ENCODE data around the gene MCM8. TPM values are rescaled to one million over a fixed set of nuclear protein-coding genes. Genes with fewer than 3 reads are reported as not detected.

MCM8 gene
- total and polyA plus RNA-seq, 5 experiments from 2014 or later: 0.55 to 7.4 (median 2.5) TPM

DNA sequence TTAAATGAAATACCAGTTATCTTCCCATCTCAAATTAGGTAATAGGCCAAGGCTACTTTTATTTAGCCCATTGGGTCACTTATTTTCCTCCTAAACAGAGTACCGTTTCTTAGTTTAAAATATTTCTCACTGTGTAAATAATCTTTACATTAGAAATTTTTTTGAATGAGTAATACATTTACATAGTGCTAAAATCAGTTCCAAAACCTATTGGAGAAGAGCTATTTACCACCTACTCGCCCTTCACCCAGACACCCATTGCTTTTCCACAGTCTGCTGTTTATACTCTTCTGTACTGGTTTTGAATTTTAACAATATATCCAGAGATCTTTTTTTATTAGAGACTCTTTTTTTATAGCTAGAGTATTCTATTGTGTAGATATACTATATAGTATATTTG is 36.9 kb downstream of the MCM8 start:
- ATAC-seq (no peak), DNase-seq (no peak)
- H3K36me3 Mint-ChIP-seq: peaks cover 0 to 56% (median 19%) of the 10 kb centered on the region in 3 donors
- no peak overlapping the region for H3K27ac Mint-ChIP-seq
- H3K9me3 Mint-ChIP-seq: no peaks in the 10 kb centered on the region
- POLR2A ChIA-PET: no interaction called here
- H3K27me3 Mint-ChIP-seq: no peaks in the 10 kb centered on the region
- peaks cover 0 to 3% (median under 1%) of the 10 kb centered on the region in 4 donors for H3K4me1 Mint-ChIP-seq
- H3K4me3 Mint-ChIP-seq: no peak overlapping the region

DNA sequence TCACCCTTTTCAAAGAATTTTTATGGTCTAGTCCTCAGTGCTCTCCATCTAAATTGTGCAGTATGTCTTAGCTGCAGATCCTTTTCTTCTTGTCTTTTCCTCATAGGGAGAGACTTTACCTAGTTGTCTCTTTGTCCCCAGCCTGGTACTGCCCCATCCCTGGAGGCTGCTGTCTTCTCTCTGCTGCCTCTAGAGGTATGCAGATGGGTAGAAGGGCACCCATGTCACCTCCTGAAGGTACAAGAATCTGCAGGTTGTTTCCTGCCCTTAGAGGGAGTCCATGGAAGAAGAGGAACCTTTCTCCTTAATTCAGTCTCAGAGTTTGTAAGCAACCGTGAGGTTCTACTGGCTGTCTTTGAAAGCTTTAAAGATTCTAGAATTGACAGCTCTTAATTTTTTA is 39.1 kb downstream of the MCM8 start:
- POLR2A ChIA-PET: no interaction called here
- Mint-ChIP-seq H3K36me3 (peaks cover 0 to 41% (median 16%) of the 10 kb centered on the region in 3 donors), H3K4me3 (no peak overlapping the region), H3K27ac (no peak overlapping the region), H3K9me3 (no peaks in the 10 kb centered on the region), H3K27me3 (no peaks in the 10 kb centered on the region), H3K4me1 (peaks cover 0 to 3% (median under 1%) of the 10 kb centered on the region in 4 donors)
- DNase-seq (no peak), ATAC-seq (no peak)

DNA sequence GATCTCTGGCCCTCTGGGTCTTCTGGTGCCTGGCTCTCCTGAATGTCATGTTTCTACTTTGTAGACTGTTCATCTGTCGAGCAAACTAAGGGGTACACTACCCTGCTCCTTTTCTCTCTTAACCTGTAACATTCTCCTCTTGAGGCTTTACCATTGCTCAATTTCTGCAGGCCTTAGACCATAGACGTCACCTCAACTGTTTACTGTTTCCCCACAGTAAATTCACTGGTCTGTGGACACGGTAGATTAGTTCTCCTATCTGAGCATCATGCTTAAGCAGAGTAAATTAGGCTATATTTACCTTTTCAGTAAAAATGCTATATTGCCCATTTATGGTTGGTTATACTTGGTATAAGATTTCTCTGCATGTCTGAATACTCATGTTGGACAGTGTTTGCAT is 40.5 kb downstream of the MCM8 start:
- no peak overlapping the region for H3K4me3 Mint-ChIP-seq
- POLR2A ChIA-PET: no interaction called here
- no peaks in the 10 kb centered on the region for H3K27me3 Mint-ChIP-seq
- H3K4me1 Mint-ChIP-seq: peaks cover 3 to 7% (median 5%) of the 10 kb centered on the region in 4 donors
- peak overlapping the region in 4 of 10 donors; percentile 3 to 27 (median 14) for H3K27ac Mint-ChIP-seq
- no peak for DNase-seq
- H3K9me3 Mint-ChIP-seq: no peaks in the 10 kb centered on the region
- no peak for ATAC-seq
- H3K36me3 Mint-ChIP-seq: peaks cover 0 to 40% (median 16%) of the 10 kb centered on the region in 3 donors

DNA sequence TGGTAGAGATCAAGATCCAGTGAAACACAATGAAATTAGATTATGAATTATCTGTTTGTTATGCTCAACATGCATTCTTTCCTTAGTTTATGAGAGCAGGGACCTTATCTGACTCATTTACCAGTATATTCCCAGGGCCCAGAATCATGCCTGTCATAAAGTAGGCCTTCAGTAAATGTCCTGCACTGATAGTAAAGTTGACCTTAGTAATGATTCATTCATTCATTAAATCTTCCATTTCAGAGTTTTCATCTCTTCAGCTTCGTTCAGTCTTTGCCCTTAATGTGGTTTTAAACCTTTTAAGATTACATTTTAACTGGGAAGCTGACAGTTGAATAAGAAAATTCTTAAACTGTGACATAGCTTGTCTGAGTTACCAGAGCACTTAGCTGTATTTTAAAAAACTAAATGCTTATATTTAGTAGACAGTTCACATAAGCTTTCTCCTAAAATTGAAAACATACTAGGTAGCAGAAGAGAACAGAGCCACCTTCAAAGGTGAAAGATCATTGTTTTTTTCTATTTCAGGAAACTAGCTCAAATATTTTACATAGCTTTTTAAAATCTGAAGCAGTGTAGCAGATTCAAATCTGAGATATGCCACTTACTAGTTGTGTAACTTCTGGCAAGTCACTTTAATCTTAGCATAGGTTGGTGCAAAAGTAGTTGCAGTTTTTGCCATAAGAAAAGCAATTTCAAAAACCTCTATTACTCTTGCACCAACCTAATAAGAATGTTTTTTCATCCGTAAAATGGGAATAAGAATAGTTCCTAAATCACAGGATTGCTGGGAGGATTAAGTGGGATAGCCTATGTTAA is 41.4 kb downstream of the MCM8 start:
- ATAC-seq (no peak), DNase-seq (no peak)
- peaks cover 0 to 36% (median 11%) of the 10 kb centered on the region in 3 donors for H3K36me3 Mint-ChIP-seq
- no peak overlapping the region for H3K4me3 Mint-ChIP-seq
- peak overlapping the region in 5 of 10 donors; percentile 6 to 57 (median 13) for H3K27ac Mint-ChIP-seq
- no peaks in the 10 kb centered on the region for H3K27me3 Mint-ChIP-seq
- peaks cover 6 to 15% (median 11%) of the 10 kb centered on the region in 4 donors for H3K4me1 Mint-ChIP-seq
- POLR2A ChIA-PET: no interaction called here
- H3K9me3 Mint-ChIP-seq: no peaks in the 10 kb centered on the region

DNA sequence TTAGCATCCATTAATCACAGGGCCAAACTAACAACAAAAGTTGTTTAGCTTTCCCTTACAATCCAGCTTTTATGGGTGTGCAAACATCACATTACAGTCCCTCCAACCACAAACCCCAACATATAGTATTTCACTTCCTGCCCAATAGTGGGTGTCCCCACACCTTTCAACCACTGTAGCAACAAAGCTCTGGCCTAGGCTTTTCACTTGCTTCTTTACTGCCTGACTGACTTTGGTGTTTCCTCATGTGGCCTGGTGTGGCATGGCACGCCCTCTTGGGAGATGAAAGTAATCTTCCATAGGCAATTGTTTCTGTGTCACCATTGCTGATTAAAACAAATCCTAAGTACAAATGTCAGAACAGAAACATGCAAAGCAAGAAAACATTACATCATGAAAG is 46.3 kb downstream of the MCM8 start:
- peak overlapping the region in 8 of 10 donors; percentile 4 to 71 (median 46) for H3K4me3 Mint-ChIP-seq
- peak in 9 of 10 donors; percentile 1 to 65 (median 25) for DNase-seq
- H3K4me1 Mint-ChIP-seq: peaks cover 9 to 37% (median 31%) of the 10 kb centered on the region in 4 donors
- peak overlapping the region; percentile 27 to 92 (median 78) for H3K27ac Mint-ChIP-seq
- no peaks in the 10 kb centered on the region for H3K27me3 Mint-ChIP-seq
- peak; percentile 81 to 96 for ATAC-seq
- peaks cover 0 to 10% (median 0%) of the 10 kb centered on the region in 3 donors for H3K36me3 Mint-ChIP-seq
- POLR2A ChIA-PET: interaction anchor here (0.7 to 0.9 kb wide), 3 partner anchors 61 to 448 kb away, joined by 3 to 7 read pairs (median 5); no protein-coding TSS in a partner anchor
- H3K9me3 Mint-ChIP-seq: no peaks in the 10 kb centered on the region

DNA sequence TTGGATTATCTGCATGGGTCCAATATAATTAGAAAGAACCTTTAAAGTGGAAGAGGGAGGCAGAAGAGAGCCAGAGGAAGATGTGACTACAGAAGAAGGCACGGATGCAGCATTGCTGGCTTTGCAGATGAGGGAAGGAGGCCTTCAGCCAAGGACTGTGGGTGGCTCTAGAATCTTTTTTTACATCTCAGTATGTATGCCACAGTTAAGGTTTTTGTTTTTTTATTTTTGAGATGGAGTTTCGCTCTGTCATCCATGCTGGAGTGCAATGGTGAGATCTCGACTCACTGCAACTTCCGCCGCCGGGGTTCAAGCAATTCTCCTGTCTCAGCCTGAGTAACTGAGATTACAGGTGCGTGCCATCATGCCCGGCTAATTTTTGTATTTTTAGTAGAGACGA is 49.3 kb downstream of the MCM8 start:
- no peak overlapping the region for H3K27ac Mint-ChIP-seq
- no peaks in the 10 kb centered on the region for H3K27me3 Mint-ChIP-seq
- no peak overlapping the region for H3K4me3 Mint-ChIP-seq
- H3K4me1 Mint-ChIP-seq: peaks cover 9 to 41% (median 37%) of the 10 kb centered on the region in 4 donors
- no peaks in the 10 kb centered on the region for H3K9me3 Mint-ChIP-seq
- ATAC-seq (no peak), DNase-seq (no peak)
- POLR2A ChIA-PET: no interaction called here
- H3K36me3 Mint-ChIP-seq: peaks cover 0 to 6% (median 0%) of the 10 kb centered on the region in 3 donors

DNA sequence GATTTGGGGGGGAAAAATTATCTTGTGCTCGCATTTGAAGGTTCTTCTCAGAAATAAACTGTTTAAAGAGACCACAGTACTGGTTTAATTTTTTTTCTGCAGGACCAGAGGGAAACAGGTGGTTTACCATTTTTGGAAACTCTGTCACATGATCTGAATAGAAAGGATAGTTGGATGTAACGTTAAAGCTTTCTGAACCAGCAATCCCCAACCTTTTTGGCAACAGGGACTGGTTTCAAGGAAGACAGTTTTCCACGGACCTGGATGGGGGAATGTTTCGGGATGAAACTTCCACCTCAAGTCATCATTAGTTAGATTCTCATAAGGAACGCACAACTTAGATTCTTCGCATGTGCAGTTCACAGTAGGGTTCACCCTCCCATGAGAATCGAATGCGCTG is 50.4 kb downstream of the MCM8 start:
- no peak for ATAC-seq

DNA sequence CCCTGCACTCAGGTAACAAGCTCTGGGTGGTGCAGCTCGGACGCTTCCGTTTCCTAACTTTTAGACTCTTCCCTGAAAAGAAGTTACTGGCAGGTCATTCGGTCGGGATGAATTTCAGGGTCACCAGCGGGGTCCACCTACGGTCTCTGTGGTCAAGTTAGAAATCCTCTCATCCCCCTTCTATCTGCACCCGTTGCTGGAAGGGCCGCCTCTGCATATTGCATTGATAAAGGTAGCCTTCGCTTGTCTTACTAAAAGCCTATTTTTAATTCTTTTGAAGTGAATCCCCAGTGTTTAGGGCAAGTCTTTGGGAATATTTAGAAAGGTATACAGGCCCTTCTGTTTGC is 56.1 kb downstream of the MCM8 start:
- peak overlapping the region; percentile 89 to 99 (median 97) for H3K4me3 Mint-ChIP-seq
- peaks cover 8 to 44% (median 37%) of the 10 kb centered on the region in 4 donors for H3K4me1 Mint-ChIP-seq
- H3K36me3 Mint-ChIP-seq: peaks cover 0 to 21% (median 3%) of the 10 kb centered on the region in 3 donors
- H3K27me3 Mint-ChIP-seq: no peaks in the 10 kb centered on the region
- H3K27ac Mint-ChIP-seq: peak overlapping the region; percentile 76 to 96 (median 94)
- DNase-seq (no peak), ATAC-seq (no peak)
- POLR2A ChIA-PET: no interaction called here
- no peaks in the 10 kb centered on the region for H3K9me3 Mint-ChIP-seq

More for the DNA sequence above, 50.4 kb downstream of the MCM8 start:
- Mint-ChIP-seq H3K4me3 (peak overlapping the region in 5 of 10 donors; percentile 21 to 52 (median 31)), H3K9me3 (no peaks in the 10 kb centered on the region), H3K36me3 (no peaks in the 10 kb centered on the region), H3K27me3 (no peaks in the 10 kb centered on the region), H3K4me1 (peaks cover 7 to 43% (median 35%) of the 10 kb centered on the region in 4 donors), H3K27ac (peak overlapping the region in 7 of 10 donors; percentile 11 to 79 (median 63))
- peak in 1 of 10 donors; percentile 6 for DNase-seq
- POLR2A ChIA-PET: interaction anchor here (1.2 kb wide), 1 partner anchor 30 kb away, joined by 6 read pairs; no protein-coding TSS in a partner anchor

DNA sequence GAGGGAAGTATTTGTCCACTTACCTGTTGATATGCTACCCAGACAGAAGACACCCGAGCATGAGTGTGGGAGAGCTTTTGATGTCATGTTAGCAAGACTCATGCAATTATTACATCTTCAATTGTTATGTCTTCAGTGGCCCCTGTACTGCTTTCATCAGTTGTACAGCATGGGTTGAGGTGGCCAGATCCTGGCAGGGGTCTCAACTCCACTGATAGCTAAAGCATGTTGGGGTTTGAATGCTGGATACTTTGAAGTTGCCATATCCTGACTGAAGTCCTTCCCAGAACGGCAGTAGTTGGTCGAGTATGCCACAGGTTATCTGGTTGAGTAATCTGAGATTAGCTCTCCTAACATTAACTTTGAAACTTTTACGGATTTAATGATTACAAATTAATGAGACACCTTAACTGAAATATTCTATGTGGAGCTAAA is 56.7 kb downstream of the MCM8 start:
- Mint-ChIP-seq H3K27ac (peak overlapping the region; percentile 32 to 96 (median 87)), H3K27me3 (no peaks in the 10 kb centered on the region), H3K4me3 (peak overlapping the region; percentile 89 to 99 (median 97)), H3K9me3 (no peaks in the 10 kb centered on the region), H3K36me3 (peaks cover 3 to 26% (median 7%) of the 10 kb centered on the region in 3 donors), H3K4me1 (peaks cover 8 to 47% (median 41%) of the 10 kb centered on the region in 4 donors)
- no peak for DNase-seq
- no peak for ATAC-seq
- POLR2A ChIA-PET: no interaction called here

DNA sequence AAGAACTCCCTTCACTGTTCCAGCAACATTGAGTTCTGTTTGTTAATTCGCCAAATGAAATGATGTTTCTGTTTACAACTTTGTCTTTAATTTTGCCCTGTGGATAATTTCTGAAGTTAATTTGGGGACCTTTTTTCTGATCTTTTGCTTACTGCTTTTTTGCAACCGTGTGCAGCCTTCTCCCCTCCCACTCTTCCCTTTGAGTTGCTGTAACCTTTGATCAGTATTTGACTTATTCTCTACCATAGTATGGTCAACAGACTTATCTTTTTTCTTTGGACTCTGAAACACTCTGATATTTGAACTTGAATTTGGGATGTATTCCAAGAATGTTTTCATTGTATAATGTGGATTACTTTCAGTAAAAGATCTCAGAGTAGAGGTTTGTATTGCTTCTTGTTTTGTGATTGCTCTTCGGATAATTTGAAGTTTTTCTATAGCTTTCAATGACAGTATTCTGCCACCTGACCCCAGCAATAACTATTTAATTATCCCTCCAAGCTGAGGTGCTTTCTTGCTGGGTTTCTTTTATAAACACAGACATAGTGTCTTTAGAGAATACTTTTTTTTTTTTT is 57.2 kb downstream of the MCM8 start:
- peak overlapping the region in 9 of 10 donors; percentile 23 to 95 (median 68) for H3K27ac Mint-ChIP-seq

DNA sequence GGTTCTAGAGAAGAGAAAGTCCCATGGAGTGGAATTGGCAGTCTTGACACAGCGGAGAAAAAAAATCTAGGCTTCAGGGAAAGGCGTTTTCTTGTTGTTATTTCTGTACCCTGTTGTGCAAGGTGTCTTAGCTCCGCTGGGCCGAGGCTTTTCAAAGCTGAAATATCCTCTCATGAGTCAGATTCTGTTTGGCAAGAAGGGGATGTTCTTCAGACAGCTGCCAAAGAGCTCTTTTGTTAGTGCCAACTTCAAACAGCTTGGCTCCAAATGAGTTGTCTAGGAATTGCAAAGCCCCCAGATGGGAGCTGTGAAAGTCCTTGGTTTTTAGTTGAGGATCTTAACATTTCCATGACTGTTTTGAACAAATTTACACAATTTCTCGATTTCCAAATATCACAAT is 57.8 kb downstream of the MCM8 start:
- no peak for DNase-seq
- no peak for ATAC-seq
- POLR2A ChIA-PET: no interaction called here
- peaks cover 9 to 36% (median 11%) of the 10 kb centered on the region in 3 donors for H3K36me3 Mint-ChIP-seq
- H3K27me3 Mint-ChIP-seq: no peaks in the 10 kb centered on the region
- H3K27ac Mint-ChIP-seq: peak overlapping the region in 4 of 10 donors; percentile 29 to 57 (median 36)
- peaks cover 15 to 54% (median 50%) of the 10 kb centered on the region in 4 donors for H3K4me1 Mint-ChIP-seq
- no peaks in the 10 kb centered on the region for H3K9me3 Mint-ChIP-seq
- H3K4me3 Mint-ChIP-seq: peak overlapping the region in 9 of 10 donors; percentile 11 to 97 (median 43)

More for the DNA sequence above, 57.2 kb downstream of the MCM8 start:
- Mint-ChIP-seq H3K36me3 (peaks cover 8 to 31% (median 8%) of the 10 kb centered on the region in 3 donors), H3K27me3 (no peaks in the 10 kb centered on the region), H3K9me3 (no peaks in the 10 kb centered on the region), H3K4me3 (peak overlapping the region; percentile 89 to 99 (median 97)), H3K4me1 (peaks cover 11 to 52% (median 46%) of the 10 kb centered on the region in 4 donors)
- DNase-seq: no peak
- POLR2A ChIA-PET: no interaction called here
- ATAC-seq: no peak

DNA sequence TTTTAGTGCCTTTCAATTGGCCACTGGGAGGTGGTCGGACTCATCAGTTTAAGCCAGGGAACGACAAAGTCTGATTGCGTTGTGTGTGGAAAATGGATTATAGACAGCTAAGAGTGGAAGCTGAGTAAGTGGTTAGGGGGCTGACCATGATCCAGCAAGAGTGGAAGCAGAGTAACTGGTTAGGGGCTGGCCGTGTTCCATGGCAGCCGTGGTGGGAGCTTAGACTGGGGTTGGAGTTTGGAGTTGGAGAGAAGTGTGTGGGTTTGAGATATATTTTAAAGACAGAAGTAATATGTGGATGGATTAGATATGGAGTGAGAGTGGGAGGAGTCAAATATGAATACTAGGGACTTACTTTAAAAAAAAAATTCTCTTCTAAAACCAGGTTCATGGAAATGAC is 61.7 kb downstream of the MCM8 start:
- H3K9me3 Mint-ChIP-seq: no peaks in the 10 kb centered on the region
- DNase-seq (no peak), ATAC-seq (no peak)
- H3K27me3 Mint-ChIP-seq: no peaks in the 10 kb centered on the region
- POLR2A ChIA-PET: interaction anchor here (0.7 to 1.0 kb wide), 2 partner anchors 14 to 438 kb away, joined by 3 to 11 read pairs; no protein-coding TSS in a partner anchor
- peak overlapping the region in 7 of 10 donors; percentile 15 to 87 (median 76) for H3K27ac Mint-ChIP-seq
- peaks cover 27 to 64% (median 55%) of the 10 kb centered on the region in 4 donors for H3K4me1 Mint-ChIP-seq
- H3K4me3 Mint-ChIP-seq: peak overlapping the region in 1 of 10 donors; percentile 54
- peaks cover 9 to 71% (median 14%) of the 10 kb centered on the region in 3 donors for H3K36me3 Mint-ChIP-seq

All from naive thymus-derived CD8-positive, alpha-beta T cell (primary cell).